GM21786 (cell line): ENCODE data around the gene SPOPL.
A peak's percentile ranks its signal among the peaks of the same experiment; 100 is the strongest.
"Not testable (repeated sequence)": the region's sequence is repeated elsewhere in the genome, so short reads cannot be mapped to it uniquely, and the experiment has no call there.

Experiments used
- ATAC-seq: cut with Tn5 transposase; IDR thresholded peaks from one replicate; pipeline ENCODE4 v1.9.1; 2021; ENCODE audit not compliant: unreplicated experiment

Gene SPOPL

GRCh38 chr2:138522556-138522955 is 21.0 kb downstream of the SPOPL start:
- ATAC-seq, result peak; percentile 77

- ATAC-seq, result peak; percentile 36
Measured at GRCh38 chr2:138523018-138523672, 21.6 kb downstream of the SPOPL start.

- not testable (repeated sequence) for ATAC-seq
Measured at GRCh38 chr2:138523673-138524042, 22.1 kb downstream of the SPOPL start.

- ATAC-seq, result not testable (repeated sequence)
Measured at GRCh38 chr2:138524353-138524752, 22.8 kb downstream of the SPOPL start.

- ATAC-seq, result no peak
Measured at GRCh38 chr2:138531913-138532312, 30.3 kb downstream of the SPOPL start.

GRCh38 chr2:138534791-138535190 is 33.2 kb downstream of the SPOPL start:
- no peak for ATAC-seq

- ATAC-seq, result peak; percentile 86
Measured at GRCh38 chr2:138536302-138536701, 34.7 kb downstream of the SPOPL start.

GRCh38 chr2:138536740-138537139 is 35.2 kb downstream of the SPOPL start:
- no peak for ATAC-seq

- ATAC-seq, result no peak
Measured at GRCh38 chr2:138537170-138537915, 35.8 kb downstream of the SPOPL start.

GRCh38 chr2:138544206-138544605 is 42.6 kb downstream of the SPOPL start:
- ATAC-seq, result not testable (repeated sequence)

GRCh38 chr2:138548796-138549195 is 47.2 kb downstream of the SPOPL start:
- ATAC-seq, result no peak

GRCh38 chr2:138550172-138550571 is 48.6 kb downstream of the SPOPL start:
- ATAC-seq, result no peak

GRCh38 chr2:138550670-138551287 is 49.2 kb downstream of the SPOPL start:
- ATAC-seq, result no peak

- no peak for ATAC-seq
Measured at GRCh38 chr2:138554123-138554522, 52.6 kb downstream of the SPOPL start.

- no peak for ATAC-seq
Measured at GRCh38 chr2:138559641-138560040, 58.1 kb downstream of the SPOPL start.

GRCh38 chr2:138564586-138565229 is 63.1 kb downstream of the SPOPL start:
- ATAC-seq, result no peak

GRCh38 chr2:138565230-138565598 is 63.6 kb downstream of the SPOPL start:
- ATAC-seq, result no peak

- ATAC-seq, result no peak
Measured at GRCh38 chr2:138572318-138572717, 70.7 kb downstream of the SPOPL start.

GRCh38 chr2:138577066-138577465 is 75.5 kb downstream of the SPOPL start:
- no peak for ATAC-seq

GRCh38 chr2:138579556-138579955 is 78.0 kb downstream of the SPOPL start:
- ATAC-seq, result no peak

GRCh38 chr2:138581909-138582308 is 80.3 kb downstream of the SPOPL start:
- no peak for ATAC-seq

- no peak for ATAC-seq
Measured at GRCh38 chr2:138589663-138590062, 88.1 kb downstream of the SPOPL start.
